Sigmoid colon (tissue), 7 donors: ENCODE measurements around the gene ZBTB34. TPM values are rescaled to one million over a fixed set of nuclear protein-coding genes. Genes with fewer than 3 reads are reported as not detected.

Experiments used
- DNase-seq: peaks from one replicate; pipeline ENCODE4 v3.0.0-alpha.2; 2019
- H3K27ac ChIP-seq, 4 donors: fragments of 200-600 bp; sonication (generic); one replicate each; pipeline ENCODE4 v1.5.1; 2016 to 2019; ENCODE audit warnings: mild to moderate bottlenecking in 1 of 4
- H3K27me3 ChIP-seq, 3 donors: fragments of 200-600 bp; sonication (generic); one replicate each; pipeline ENCODE4 v1.5.1; 2019; ENCODE audit warnings: mild to moderate bottlenecking in 1 of 3
- H3K36me3 ChIP-seq, 4 donors: fragments of 200-600 bp; sonication (generic); one replicate each; pipeline ENCODE4 v1.5.1; 2016 to 2019
- H3K4me1 ChIP-seq, 4 donors: fragments of 200-600 bp; sonication (generic); one replicate each; pipeline ENCODE4 v1.5.1; 2017 to 2019
- H3K4me3 ChIP-seq, 4 donors: fragments of 200-600 bp; sonication (generic); one replicate each; pipeline ENCODE4 v1.5.1; 2017 to 2019; ENCODE audit warnings: mild to moderate bottlenecking in 2 of 4, moderate library complexity in 1 of 4
- H3K9me3 ChIP-seq, 4 donors: fragments of 200-600 bp in 3 of 4; sonication (generic) in 3 of 4; one replicate each; pipeline versions ENCODE4 v1.5.1 to v1.6.1; 2013 to 2019
- EP300 ChIP-seq, 4 donors: sonication (generic); formaldehyde crosslinking; IDR thresholded peaks; one replicate each; pipeline ENCODE4 v1.6.1; 2017; ENCODE audit warnings: antibody characterized with exemption in 4 of 4
- POLR2A ChIP-seq, 2 donors: fragments of 450-650 bp; IDR thresholded peaks; one replicate each; pipeline ENCODE4 v1.6.1; 2016; ENCODE audit warnings: antibody characterized with exemption in 2 of 2, mild to moderate bottlenecking in 2 of 2, moderate library complexity in 2 of 2
- POLR2AphosphoS5 ChIP-seq, 4 donors: sonication (generic); formaldehyde crosslinking; IDR thresholded peaks; one replicate each; pipeline ENCODE4 v1.6.1; 2017; ENCODE audit warnings: antibody characterized with exemption in 4 of 4
- WGBS, 2 donors: extraction: QIAGEN DNeasy Blood & Tissue Kit; methylation state at CpG; one replicate each; pipeline ENCODE4 v1.1.7; 2013; 5-methylcytosine and 5-hydroxymethylcytosine counted together
- intact Hi-C: fragments of 100-400 bp; cut with DNase I; formaldehyde crosslinking; loops from one replicate; pipeline ENCODE4 v1.15.1; 2023
- polyA plus RNA-seq, 3 donors: library from polyadenylated mRNA; stranded (reverse); fragments of 200-250 nt; gene quantifications; one replicate each; pipeline ENCODE4 v1.2.3, GENCODE V29; 2013
- total RNA-seq, 4 donors: library from RNA; depleted of rRNA; stranded (reverse); fragments of >200 nt; gene quantifications; one replicate each; pipeline ENCODE4 v1.1.0, GENCODE V29; 2016
- TF ChIP-seq, protein P1 (sequence below), 4 experiments: fragments of 450-650 bp in 3 of 4; fragments of 200-600 bp in 1 of 4; IDR thresholded peaks; one replicate each; pipeline ENCODE4 v1.5.1; 2016 to 2019; ENCODE audit warnings: antibody characterized with exemption in 4 of 4, mild to moderate bottlenecking in 3 of 4, moderate library complexity in 2 of 4
- donor health status: healthy with polysubstance abuse.
- donor health status: Bipolar disorder and iron deficiency.
- donor health status: healthy.

ZBTB34 gene
- total and polyA plus RNA-seq, 7 donors = 1.4 to 11.4 (median 8.9) TPM

DNA sequence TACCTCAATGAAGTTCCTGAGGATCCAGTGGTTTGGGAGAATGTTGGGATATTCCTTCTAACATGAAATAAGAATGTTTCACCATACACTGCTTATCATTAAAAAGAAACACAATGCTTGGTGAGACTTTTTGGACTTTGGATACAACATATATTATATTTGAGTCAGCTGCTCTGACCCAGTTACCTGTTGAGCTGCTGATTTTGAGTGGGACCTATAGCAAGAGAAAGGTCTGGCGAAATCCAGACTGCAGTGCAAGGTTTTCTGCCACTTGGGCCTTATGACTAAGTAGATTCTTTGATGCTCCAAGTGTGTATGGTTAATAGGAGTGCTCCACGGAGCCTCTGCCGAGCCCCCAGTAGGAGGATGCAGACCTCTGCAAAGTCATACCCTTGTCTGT is 44.1 kb downstream of the ZBTB34 start:
- H3K27ac ChIP-seq = no peak overlapping the region
- TF ChIP-seq, protein P1, sequence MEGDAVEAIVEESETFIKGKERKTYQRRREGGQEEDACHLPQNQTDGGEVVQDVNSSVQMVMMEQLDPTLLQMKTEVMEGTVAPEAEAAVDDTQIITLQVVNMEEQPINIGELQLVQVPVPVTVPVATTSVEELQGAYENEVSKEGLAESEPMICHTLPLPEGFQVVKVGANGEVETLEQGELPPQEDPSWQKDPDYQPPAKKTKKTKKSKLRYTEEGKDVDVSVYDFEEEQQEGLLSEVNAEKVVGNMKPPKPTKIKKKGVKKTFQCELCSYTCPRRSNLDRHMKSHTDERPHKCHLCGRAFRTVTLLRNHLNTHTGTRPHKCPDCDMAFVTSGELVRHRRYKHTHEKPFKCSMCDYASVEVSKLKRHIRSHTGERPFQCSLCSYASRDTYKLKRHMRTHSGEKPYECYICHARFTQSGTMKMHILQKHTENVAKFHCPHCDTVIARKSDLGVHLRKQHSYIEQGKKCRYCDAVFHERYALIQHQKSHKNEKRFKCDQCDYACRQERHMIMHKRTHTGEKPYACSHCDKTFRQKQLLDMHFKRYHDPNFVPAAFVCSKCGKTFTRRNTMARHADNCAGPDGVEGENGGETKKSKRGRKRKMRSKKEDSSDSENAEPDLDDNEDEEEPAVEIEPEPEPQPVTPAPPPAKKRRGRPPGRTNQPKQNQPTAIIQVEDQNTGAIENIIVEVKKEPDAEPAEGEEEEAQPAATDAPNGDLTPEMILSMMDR (IDR thresholded peaks at IDR 0.05) = no peak
- TF ChIP-seq POLR2A (IDR thresholded peaks at IDR 0.05) (no peak), EP300 (IDR thresholded peaks at IDR 0.05) (no peak), POLR2AphosphoS5 (IDR thresholded peaks at IDR 0.05) (no peak)
- no peak for DNase-seq
- intact Hi-C loops = no loop called here
- 87 to 93% methylated on average over 3 of the region's 3 CpGs for whole genome bisulfite sequencing, 2 donors
- no peaks in the 10 kb centered on the region for H3K27me3 ChIP-seq
- no peaks in the 10 kb centered on the region for H3K36me3 ChIP-seq
- no peak overlapping the region for H3K4me3 ChIP-seq
- H3K4me1 ChIP-seq = no peaks in the 10 kb centered on the region
- H3K9me3 ChIP-seq = peaks cover 0 to 8% (median 0%) of the 10 kb centered on the region in 4 donors

DNA sequence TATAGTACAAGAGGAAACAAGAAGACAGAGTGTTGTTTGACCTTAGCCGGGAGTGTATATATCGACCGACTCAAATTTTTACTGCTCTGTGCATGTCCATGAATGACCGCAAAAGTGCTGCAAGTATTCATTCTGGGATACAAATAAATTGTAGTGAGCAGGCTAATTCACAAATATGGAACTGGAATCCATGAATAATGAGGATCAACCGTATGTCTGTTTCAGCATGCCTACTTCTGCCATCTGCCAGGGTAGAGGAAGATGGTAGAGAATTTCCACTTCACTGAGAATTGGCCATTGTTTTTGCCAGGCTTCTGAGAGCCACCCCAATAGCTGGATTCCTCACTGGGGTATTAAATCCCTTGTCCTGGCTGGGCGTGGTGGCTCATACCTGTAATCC is 45.7 kb downstream of the ZBTB34 start:
- Histone ChIP-seq H3K4me1 (no peaks in the 10 kb centered on the region), H3K9me3 (peaks cover 0 to 7% (median 0%) of the 10 kb centered on the region in 4 donors), H3K4me3 (no peak overlapping the region), H3K27me3 (no peaks in the 10 kb centered on the region), H3K36me3 (no peaks in the 10 kb centered on the region), H3K27ac (no peak overlapping the region)
- no peak for DNase-seq
- intact Hi-C loops = no loop called here
- TF ChIP-seq, protein P1 (IDR thresholded peaks at IDR 0.05) = no peak
- no peak for TF ChIP-seq EP300 (IDR thresholded peaks at IDR 0.05)
- TF ChIP-seq POLR2A (IDR thresholded peaks at IDR 0.05) = no peak
- no peak for TF ChIP-seq POLR2AphosphoS5 (IDR thresholded peaks at IDR 0.05)
- WGBS, 2 donors = 82 to 88% methylated on average over 6 of the region's 6 CpGs

DNA sequence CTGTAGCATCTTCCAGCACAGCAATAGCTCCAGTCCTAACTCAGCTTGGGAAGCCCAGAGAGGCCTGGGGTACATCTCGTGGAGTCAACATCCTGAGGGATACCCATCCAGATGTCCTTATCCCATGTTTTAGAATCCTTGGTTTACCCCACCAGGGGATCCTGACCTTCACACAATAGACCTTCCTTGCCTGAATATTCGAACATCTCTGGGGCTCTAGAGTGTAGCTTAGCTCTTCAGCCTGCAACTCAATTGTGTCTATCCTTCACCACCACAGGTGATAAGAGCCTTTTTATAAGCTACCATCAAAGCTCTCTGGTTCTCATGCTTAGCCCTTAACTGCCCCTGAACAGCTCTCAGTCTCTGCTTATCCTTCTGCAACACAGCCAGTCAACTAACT is 46.6 kb downstream of the ZBTB34 start:
- Histone ChIP-seq H3K9me3 (no peaks in the 10 kb centered on the region), H3K27ac (no peak overlapping the region), H3K4me3 (no peak overlapping the region), H3K36me3 (no peaks in the 10 kb centered on the region), H3K27me3 (no peaks in the 10 kb centered on the region), H3K4me1 (no peaks in the 10 kb centered on the region)
- intact Hi-C loops = no loop called here
- WGBS, 2 donors = 70 to 73% methylated on average over 2 of the region's 2 CpGs
- TF ChIP-seq, protein P1 (IDR thresholded peaks at IDR 0.05) = no peak
- no peak for TF ChIP-seq EP300 (IDR thresholded peaks at IDR 0.05)
- TF ChIP-seq POLR2A (IDR thresholded peaks at IDR 0.05) = no peak
- TF ChIP-seq POLR2AphosphoS5 (IDR thresholded peaks at IDR 0.05) = no peak
- DNase-seq = no peak

DNA sequence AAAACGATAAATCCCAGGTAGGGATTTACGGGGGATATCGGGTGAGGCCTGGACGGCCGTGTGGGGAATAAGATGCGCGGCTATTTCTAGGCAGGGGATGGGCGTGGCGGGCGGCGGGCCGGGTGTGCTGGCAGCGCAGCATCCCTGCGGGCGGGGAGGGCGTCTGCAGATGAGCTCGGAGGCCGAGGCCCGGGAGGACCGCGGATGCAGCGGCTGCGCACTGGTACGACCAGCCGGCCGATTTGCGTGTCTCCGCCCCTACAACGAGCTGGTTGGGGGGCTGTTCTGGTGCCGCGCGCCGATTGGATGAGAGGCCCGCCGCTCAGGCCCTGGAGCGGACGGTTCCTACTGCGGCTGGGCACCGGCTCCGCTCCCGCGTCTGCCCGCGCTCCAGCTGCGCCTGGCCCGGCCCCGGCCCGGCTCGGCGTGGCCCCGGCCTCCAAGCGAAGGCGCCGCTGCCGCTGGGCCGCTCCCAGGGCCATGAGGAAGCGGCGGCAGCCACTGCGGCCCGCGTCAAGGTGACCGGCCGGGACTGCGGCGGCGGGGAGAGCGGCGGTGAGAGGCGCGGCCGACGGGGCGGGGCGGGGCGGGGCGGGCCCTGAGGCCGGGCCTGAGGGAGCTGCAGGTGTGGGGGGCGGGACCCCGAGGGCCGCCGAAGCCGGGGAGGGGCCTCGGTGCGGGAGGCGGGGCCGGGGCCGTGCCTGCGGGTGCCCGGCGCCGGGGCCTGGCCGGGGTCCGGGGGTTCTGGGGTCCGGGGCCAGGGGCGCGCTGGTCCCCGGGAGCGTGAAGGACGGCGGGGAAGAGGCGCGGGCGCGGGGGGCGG is 54.2 kb downstream of the ZBTB34 start, which contains the start of gene RALGPS1:
Gene RALGPS1, plus strand, starts transcription at position 325 of the 823 bp plus-strand sequence. CDS start 47,508 bp downstream, outside the sequence.
- Histone ChIP-seq H3K27ac (peak within 1 kb of the TSS; percentile 74 to 90 (median 82)), H3K9me3 (no peaks in the 10 kb centered on the region), H3K36me3 (no peaks in the 10 kb centered on the region), H3K4me3 (peak within 1 kb of the TSS; percentile 23 to 73 (median 64)), H3K4me1 (peaks cover 0 to 11% (median 10%) of the 10 kb centered on the region in 4 donors), H3K27me3 (no peaks in the 10 kb centered on the region)
- 1% methylated on average over 105 of the region's 105 CpGs for WGBS, 2 donors
- peak; percentile 98 for DNase-seq
- intact Hi-C loops = loop anchor here (2.0 kb wide), 1 partner anchor 54 kb away; the partner anchor contains the start of gene ZBTB34
- TF ChIP-seq, protein P1 (IDR thresholded peaks at IDR 0.05) = no peak
- TF ChIP-seq POLR2AphosphoS5 (IDR thresholded peaks at IDR 0.05) (peak in 3 of 4 donors; percentile 55 to 58 (median 58)), EP300 (IDR thresholded peaks at IDR 0.05) (no peak), POLR2A (IDR thresholded peaks at IDR 0.05) (no peak)
